Fibroblast of the aortic adventitia (primary cell): ENCODE measurements around the gene PHF2. TPM values are rescaled to one million over a fixed set of nuclear protein-coding genes. Genes with fewer than 3 reads are reported as not detected.

ENCODE experiments used
- DNase-seq: peaks from one replicate; pipeline ENCODE4 v3.0.0-alpha.2; 2010; ENCODE audit warnings: low read depth
- H3K4me3 ChIP-seq: 2 replicates; pipeline ENCODE4 v1.5.1; 2011; ENCODE audit warnings: low read depth, mild to moderate bottlenecking, control low read depth, low read length, moderate library complexity
- total RNA-seq: library from RNA; depleted of rRNA; stranded (reverse); fragments of >200 nt; gene quantifications from 2 replicates; pipeline ENCODE4 v1.2.3, GENCODE V29; 2012; ENCODE audit warnings: low replicate concordance
- TF ChIP-seq, protein P1 (sequence below): IDR thresholded peaks from 2 replicates; pipeline ENCODE4 v1.5.1; 2011; ENCODE audit warnings: mild to moderate bottlenecking, low read length, control low read depth, inconsistent platforms; ENCODE audit not compliant: insufficient read depth

The PHF2 gene
- total RNA-seq, 1 donor = 14.2 TPM

GRCh38 chr9:93595461-93595860 lies 19.1 kb downstream of the PHF2 start:
- no peak for DNase-seq
- TF ChIP-seq, protein P1, sequence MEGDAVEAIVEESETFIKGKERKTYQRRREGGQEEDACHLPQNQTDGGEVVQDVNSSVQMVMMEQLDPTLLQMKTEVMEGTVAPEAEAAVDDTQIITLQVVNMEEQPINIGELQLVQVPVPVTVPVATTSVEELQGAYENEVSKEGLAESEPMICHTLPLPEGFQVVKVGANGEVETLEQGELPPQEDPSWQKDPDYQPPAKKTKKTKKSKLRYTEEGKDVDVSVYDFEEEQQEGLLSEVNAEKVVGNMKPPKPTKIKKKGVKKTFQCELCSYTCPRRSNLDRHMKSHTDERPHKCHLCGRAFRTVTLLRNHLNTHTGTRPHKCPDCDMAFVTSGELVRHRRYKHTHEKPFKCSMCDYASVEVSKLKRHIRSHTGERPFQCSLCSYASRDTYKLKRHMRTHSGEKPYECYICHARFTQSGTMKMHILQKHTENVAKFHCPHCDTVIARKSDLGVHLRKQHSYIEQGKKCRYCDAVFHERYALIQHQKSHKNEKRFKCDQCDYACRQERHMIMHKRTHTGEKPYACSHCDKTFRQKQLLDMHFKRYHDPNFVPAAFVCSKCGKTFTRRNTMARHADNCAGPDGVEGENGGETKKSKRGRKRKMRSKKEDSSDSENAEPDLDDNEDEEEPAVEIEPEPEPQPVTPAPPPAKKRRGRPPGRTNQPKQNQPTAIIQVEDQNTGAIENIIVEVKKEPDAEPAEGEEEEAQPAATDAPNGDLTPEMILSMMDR = no peak

GRCh38 chr9:93595861-93596365 lies 19.5 kb downstream of the PHF2 start:
- H3K4me3 ChIP-seq = no peak overlapping the region
- TF ChIP-seq, protein P1 = no peak
- DNase-seq = no peak

More at GRCh38 chr9:93595461-93595860, 19.1 kb downstream of the PHF2 start:
- no peak overlapping the region for H3K4me3 ChIP-seq

DNA sequence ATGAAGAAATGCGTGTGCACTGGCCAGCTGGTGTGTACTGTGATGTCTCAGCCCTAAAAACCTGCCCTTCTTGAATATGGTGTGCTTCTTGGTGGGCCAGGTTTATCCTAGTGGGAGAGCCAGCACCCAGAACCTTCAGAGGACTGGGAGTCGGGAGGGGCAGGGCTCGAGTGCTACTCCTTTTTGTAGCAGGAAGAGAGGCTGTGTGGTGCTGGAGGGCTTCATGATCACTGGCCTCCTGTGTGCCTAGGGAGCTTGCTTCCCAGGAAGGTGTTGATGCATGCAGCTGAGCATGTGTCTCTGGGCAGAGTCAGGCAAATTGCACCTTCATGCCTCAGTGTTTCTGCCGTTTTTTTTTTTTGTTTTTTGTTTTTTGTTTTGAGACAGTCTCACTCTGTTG lies 20.0 kb downstream of the PHF2 start:
- no peak overlapping the region for H3K4me3 ChIP-seq
- TF ChIP-seq, protein P1 = no peak
- DNase-seq = no peak

DNA sequence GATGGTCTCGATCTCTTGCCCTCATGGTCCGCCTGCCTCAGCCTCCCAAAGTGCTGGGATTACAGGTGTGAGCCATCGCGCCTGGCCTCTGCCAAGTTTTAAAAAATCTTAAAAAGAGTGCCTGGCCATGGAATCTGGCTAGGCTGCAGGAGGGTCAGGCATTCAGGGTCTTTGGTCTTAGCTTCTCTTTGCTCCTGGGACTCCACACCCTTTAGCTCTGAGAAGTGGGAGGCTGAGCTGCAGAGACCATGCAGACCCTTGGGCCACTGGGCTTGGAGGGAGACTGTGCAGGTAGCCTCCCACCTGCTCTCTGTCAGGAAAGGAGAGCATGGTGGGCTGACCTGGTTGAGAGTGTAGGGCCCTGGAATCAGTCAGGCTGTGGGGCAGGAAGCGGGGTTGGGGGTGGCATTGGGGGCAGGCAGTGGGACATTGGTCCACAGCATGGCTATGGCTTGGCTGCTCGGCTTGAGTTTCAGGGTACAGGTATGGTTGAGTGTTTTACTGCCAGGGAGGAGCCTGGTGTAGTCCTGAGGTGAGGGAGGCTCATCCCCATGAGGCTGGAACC lies 20.8 kb downstream of the PHF2 start:
- TF ChIP-seq, protein P1 = no peak
- no peak for DNase-seq
- H3K4me3 ChIP-seq = no peak overlapping the region

DNA sequence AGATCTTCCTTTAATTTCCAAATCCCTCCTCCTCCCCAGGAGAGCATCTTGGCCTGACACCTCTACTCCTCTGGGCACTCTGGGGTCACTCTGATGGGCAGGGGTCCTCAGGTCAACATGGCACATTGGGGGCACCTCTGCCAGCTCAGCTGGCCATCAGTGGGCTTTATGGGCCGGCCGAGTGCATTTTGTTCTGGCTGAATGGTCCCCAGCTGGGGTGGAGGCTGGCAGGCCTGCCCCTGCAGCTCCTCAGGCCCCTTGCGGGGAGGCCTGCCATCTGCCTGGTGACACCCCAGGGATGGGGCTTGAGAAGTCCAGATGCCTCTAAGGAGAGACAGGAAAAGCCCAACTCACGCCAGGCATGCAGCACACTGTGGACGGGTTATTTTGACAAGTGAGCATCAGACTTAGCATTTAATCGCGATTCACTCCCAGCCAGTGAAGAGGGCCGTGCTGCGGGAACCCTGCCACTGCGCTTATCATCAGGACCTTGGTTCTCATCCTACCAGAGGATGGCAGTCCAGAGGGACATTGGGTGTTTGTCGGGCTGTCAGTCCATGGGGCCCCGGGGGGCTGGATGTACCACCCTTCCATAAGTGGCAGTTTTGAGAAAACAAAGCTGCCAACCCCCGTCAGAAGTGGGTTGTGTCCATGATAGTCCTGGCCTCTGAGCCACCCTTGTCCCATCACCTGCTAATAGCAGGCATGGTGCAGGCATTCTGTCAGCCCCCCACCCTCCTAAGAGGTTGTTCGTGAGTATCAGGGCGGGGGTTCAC lies 21.7 kb downstream of the PHF2 start:
- H3K4me3 ChIP-seq = no peak overlapping the region
- TF ChIP-seq, protein P1 = no peak
- DNase-seq = no peak

DNA sequence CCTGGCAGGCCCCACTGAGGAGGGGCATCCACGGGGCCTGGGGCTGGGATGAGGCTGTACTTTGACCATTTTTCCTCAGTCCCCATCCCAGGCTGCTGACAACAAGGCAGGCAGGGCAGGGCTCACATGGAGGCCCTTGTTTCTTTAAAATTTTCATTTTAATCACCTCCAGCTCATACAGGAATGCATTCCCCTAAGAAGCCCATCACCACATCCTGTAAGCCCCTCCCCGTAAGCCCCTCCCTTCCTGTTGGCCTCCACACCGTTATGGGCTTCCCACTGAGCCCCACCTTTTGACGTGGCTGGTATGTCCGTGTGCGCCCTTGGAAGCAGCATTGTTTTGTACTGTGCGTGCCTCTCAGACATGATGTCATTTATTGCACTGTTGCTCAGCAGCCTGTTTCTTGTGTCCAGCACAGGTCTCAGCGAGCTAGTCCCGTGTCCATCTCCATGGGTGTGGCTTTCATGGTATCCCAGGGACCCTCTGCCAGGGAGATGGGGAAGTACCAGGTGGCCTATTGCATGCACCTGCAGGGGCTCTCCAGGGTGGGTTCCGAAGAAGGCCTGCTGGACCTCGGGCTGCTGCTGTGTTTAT lies 22.4 kb downstream of the PHF2 start:
- DNase-seq = peak; percentile 71
- no peak overlapping the region for H3K4me3 ChIP-seq
- TF ChIP-seq, protein P1 = no peak
